ENCODE results near the gene ANK3. TPM values are rescaled to one million over a fixed set of nuclear protein-coding genes. Genes with fewer than 3 reads are reported as not detected.

Gene ANK3
- total and polyA plus RNA-seq, 2 donors from 2014 or later, result 38.2 to 214 TPM

DNA sequence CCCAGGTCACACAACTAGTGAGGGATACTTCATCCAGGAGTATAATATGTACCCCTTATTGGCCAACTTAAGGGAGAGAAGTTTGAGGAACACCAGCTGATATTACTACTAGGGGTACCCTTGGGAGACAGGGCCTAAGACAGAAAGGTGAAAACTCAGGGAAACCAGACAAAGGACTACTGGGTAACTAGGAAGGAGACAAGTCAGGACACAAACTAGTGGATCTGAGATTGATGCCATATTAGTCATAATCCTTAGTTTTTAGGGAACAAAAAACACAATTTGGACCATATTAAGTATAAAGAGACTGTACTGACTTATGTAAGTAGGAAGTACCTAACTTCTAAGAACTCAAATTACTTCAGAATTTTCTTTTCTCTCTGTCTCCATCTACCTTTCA, 404.0 kb downstream of the ANK3 start:
- TF ChIP-seq, protein P1, sequence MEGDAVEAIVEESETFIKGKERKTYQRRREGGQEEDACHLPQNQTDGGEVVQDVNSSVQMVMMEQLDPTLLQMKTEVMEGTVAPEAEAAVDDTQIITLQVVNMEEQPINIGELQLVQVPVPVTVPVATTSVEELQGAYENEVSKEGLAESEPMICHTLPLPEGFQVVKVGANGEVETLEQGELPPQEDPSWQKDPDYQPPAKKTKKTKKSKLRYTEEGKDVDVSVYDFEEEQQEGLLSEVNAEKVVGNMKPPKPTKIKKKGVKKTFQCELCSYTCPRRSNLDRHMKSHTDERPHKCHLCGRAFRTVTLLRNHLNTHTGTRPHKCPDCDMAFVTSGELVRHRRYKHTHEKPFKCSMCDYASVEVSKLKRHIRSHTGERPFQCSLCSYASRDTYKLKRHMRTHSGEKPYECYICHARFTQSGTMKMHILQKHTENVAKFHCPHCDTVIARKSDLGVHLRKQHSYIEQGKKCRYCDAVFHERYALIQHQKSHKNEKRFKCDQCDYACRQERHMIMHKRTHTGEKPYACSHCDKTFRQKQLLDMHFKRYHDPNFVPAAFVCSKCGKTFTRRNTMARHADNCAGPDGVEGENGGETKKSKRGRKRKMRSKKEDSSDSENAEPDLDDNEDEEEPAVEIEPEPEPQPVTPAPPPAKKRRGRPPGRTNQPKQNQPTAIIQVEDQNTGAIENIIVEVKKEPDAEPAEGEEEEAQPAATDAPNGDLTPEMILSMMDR (IDR thresholded peaks at IDR 0.05; ENCODE audit: borderline replicate concordance, extremely low read depth, insufficient read depth), result no peak
- Histone ChIP-seq H3K4me3 (ENCODE audit: low read length in 3 of 3) (no peak overlapping the region), H3K4me1 (ENCODE audit: control insufficient read depth in 2 of 3, insufficient read depth in 2 of 3, low read depth in 1 of 3, low read length in 3 of 3) (no peaks in the 10 kb centered on the region), H3K36me3 (ENCODE audit: control insufficient read depth in 2 of 3, insufficient read depth in 3 of 3, low read length in 3 of 3) (no peaks in the 10 kb centered on the region), H3K27ac (ENCODE audit: low read depth in 2 of 2, low read length in 2 of 2) (no peak overlapping the region), H3K9ac (ENCODE audit: low read length in 3 of 3) (no peak overlapping the region), H3K27me3 (ENCODE audit: control insufficient read depth, insufficient read depth, low read length) (no peaks in the 10 kb centered on the region), H3K9me3 (ENCODE audit: control insufficient read depth in 2 of 3, insufficient read depth in 1 of 3, low read length in 3 of 3) (no peaks in the 10 kb centered on the region)
- no peak for FAIRE-seq
- no peak for DNase-seq
- intact Hi-C loops (cut with DNase I), result no loop called here

DNA sequence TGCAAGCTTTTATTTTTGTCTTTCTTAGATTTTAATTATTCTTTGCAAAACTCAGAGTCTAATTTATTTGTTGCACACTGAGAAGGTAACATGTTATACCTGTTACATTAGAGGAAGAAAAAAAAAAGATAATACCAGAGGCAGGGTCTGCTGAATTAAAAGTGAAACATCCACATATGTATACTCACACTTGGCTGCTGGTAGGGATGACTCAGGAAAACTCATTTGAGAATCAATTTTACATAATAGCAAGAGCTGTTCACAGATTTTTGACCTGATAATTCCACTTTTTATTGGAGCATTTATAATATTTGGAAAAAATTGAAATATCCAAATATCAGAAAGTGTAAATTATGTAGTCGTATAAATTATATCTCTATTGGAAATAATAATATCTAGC, 405.3 kb downstream of the ANK3 start:
- no peak overlapping the region for H3K27ac ChIP-seq (ENCODE audit: low read depth in 2 of 2, low read length in 2 of 2)
- TF ChIP-seq, protein P1 (IDR thresholded peaks at IDR 0.05; ENCODE audit: borderline replicate concordance, extremely low read depth, insufficient read depth), result no peak
- no peaks in the 10 kb centered on the region for H3K4me1 ChIP-seq (ENCODE audit: control insufficient read depth in 2 of 3, insufficient read depth in 2 of 3, low read depth in 1 of 3, low read length in 3 of 3)
- no peak overlapping the region for H3K4me3 ChIP-seq (ENCODE audit: low read length in 3 of 3)
- intact Hi-C loops (cut with DNase I), result no loop called here
- no peak for DNase-seq
- FAIRE-seq, result no peak
- H3K9me3 ChIP-seq (ENCODE audit: control insufficient read depth in 2 of 3, insufficient read depth in 1 of 3, low read length in 3 of 3), result no peaks in the 10 kb centered on the region
- H3K9ac ChIP-seq (ENCODE audit: low read length in 3 of 3), result no peak overlapping the region
- no peaks in the 10 kb centered on the region for H3K27me3 ChIP-seq (ENCODE audit: control insufficient read depth, insufficient read depth, low read length)
- no peaks in the 10 kb centered on the region for H3K36me3 ChIP-seq (ENCODE audit: control insufficient read depth in 2 of 3, insufficient read depth in 3 of 3, low read length in 3 of 3)

DNA sequence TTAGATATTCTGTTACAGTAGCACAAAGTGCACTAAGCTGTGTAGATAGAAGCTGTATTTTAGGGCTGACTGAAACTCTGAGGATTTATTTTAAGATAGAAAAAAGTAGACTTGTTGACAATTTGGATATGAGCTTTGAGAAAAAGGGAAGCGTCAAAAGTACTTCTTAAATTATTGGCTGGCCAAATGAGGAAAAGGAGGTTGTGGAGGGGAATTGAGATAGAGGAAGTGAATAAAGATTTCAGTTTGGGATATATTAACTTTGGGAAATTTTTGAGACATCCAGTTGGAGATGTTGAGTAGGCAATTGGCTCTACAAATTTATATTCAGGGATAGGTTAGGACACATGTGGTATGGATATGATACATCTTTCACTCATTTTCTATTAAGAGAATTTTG, 409.3 kb downstream of the ANK3 start:
- no peak for FAIRE-seq
- H3K4me1 ChIP-seq (ENCODE audit: control insufficient read depth in 2 of 3, insufficient read depth in 2 of 3, low read depth in 1 of 3, low read length in 3 of 3), result no peaks in the 10 kb centered on the region
- H3K9ac ChIP-seq (ENCODE audit: low read length in 3 of 3), result no peak overlapping the region
- DNase-seq, result no peak
- no peak overlapping the region for H3K27ac ChIP-seq (ENCODE audit: low read depth in 2 of 2, low read length in 2 of 2)
- TF ChIP-seq, protein P1 (IDR thresholded peaks at IDR 0.05; ENCODE audit: borderline replicate concordance, extremely low read depth, insufficient read depth), result no peak
- H3K9me3 ChIP-seq (ENCODE audit: control insufficient read depth in 2 of 3, insufficient read depth in 1 of 3, low read length in 3 of 3), result peaks cover 0 to 10% (median 0%) of the 10 kb centered on the region in 3 donors
- no peaks in the 10 kb centered on the region for H3K27me3 ChIP-seq (ENCODE audit: control insufficient read depth, insufficient read depth, low read length)
- H3K4me3 ChIP-seq (ENCODE audit: low read length in 3 of 3), result no peak overlapping the region
- intact Hi-C loops (cut with DNase I), result no loop called here
- H3K36me3 ChIP-seq (ENCODE audit: control insufficient read depth in 2 of 3, insufficient read depth in 3 of 3, low read length in 3 of 3), result no peaks in the 10 kb centered on the region

DNA sequence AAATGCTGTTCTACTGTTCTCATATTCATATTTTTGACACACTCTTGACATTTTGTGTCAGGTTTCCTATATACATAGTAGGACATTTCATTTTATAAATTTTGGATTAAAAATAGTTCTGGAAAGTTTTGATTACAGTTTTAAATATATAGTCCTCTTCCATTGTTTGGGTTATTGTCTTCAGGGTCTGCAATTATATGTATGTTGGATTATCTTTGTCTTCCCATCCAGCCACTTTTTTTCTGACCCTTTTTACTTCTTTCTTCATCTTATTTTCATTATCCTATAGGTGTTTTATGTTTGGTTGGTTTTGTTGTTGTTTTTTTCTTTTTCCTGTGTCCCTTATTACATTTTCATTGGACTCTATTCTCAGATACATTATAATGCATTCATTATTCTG, 412.2 kb downstream of the ANK3 start:
- Histone ChIP-seq H3K9me3 (ENCODE audit: control insufficient read depth in 2 of 3, insufficient read depth in 1 of 3, low read length in 3 of 3) (peaks cover 0 to 10% (median 0%) of the 10 kb centered on the region in 3 donors), H3K9ac (ENCODE audit: low read length in 3 of 3) (no peak overlapping the region), H3K36me3 (ENCODE audit: control insufficient read depth in 2 of 3, insufficient read depth in 3 of 3, low read length in 3 of 3) (no peaks in the 10 kb centered on the region), H3K4me1 (ENCODE audit: control insufficient read depth in 2 of 3, insufficient read depth in 2 of 3, low read depth in 1 of 3, low read length in 3 of 3) (no peaks in the 10 kb centered on the region), H3K27me3 (ENCODE audit: control insufficient read depth, insufficient read depth, low read length) (no peaks in the 10 kb centered on the region), H3K27ac (ENCODE audit: low read depth in 2 of 2, low read length in 2 of 2) (no peak overlapping the region), H3K4me3 (ENCODE audit: low read length in 3 of 3) (no peak overlapping the region)
- TF ChIP-seq, protein P1 (IDR thresholded peaks at IDR 0.05; ENCODE audit: borderline replicate concordance, extremely low read depth, insufficient read depth), result no peak
- FAIRE-seq (no peak), DNase-seq (no peak)
- intact Hi-C loops (cut with DNase I), result no loop called here

All from kidney (tissue), 14 donors.